K562 (cell line): Measurements from ENCODE around the gene AHNAK. TPM values are rescaled to one million over a fixed set of nuclear protein-coding genes. Genes with fewer than 3 reads are reported as not detected.

Experiments
- ATF2 ChIP-seq: sonication (generic); formaldehyde crosslinking; IDR thresholded peaks from 2 replicates; pipeline ENCODE4 v1.8.1; 2022; ENCODE audit warnings: missing genetic modification reagents
- CBX2 ChIP-seq: fragments of 200-600 bp; sonication (generic); IDR thresholded peaks from one replicate; pipeline ENCODE4 v1.6.1; 2012; ENCODE audit warnings: mild to moderate bottlenecking, low read length, inconsistent platforms; ENCODE audit not compliant: insufficient read depth, poor library complexity, severe bottlenecking
- DACH1 ChIP-seq: fragments of 450-650 bp; IDR thresholded peaks from 2 replicates; pipeline ENCODE4 v1.6.1; 2018; ENCODE audit not compliant: partially characterized antibody
- ELF1 ChIP-seq: fragments of 200-800 bp; sonication (Bioruptor generic); IDR thresholded peaks from 2 replicates; pipeline ENCODE4 v1.6.1; 2016; ENCODE audit warnings: missing genetic modification characterization, missing compliant biosample characterization
- ETS2 ChIP-seq: IDR thresholded peaks from 2 replicates; pipeline ENCODE4 v1.6.1; 2016; ENCODE audit warnings: borderline replicate concordance, missing genetic modification characterization, mild to moderate bottlenecking, moderate library complexity, missing compliant biosample characterization; ENCODE audit not compliant: poor library complexity, severe bottlenecking
- ETV1 ChIP-seq: fragments of 450-650 bp; conservative IDR thresholded peaks from 2 replicates; pipeline ENCODE4 v1.6.1; 2016; ENCODE audit warnings: missing genetic modification characterization, control low read depth, low read depth, missing compliant biosample characterization
- FOSL1 ChIP-seq: fragments of 200-800 bp; sonication (Bioruptor generic); conservative IDR thresholded peaks from 2 replicates; pipeline ENCODE4 v1.6.1; 2016; ENCODE audit warnings: missing genetic modification characterization, missing compliant biosample characterization
- KAT8 ChIP-seq: fragments of 450-650 bp; IDR thresholded peaks from 2 replicates; pipeline ENCODE4 v1.6.1; 2016; ENCODE audit warnings: low read depth, mild to moderate bottlenecking
- MAZ ChIP-seq, 2 experiments: fragments of 450-650 bp in 1 of 2; sonication (generic) in 1 of 2; formaldehyde crosslinking; IDR thresholded peaks in 1 of 2; conservative IDR thresholded peaks in 1 of 2; 2 replicates each; pipeline versions ENCODE4 v1.4.0 to v1.5.0; 2020; ENCODE audit warnings: mild to moderate bottlenecking in 1 of 2, missing genetic modification reagents in 1 of 2
- MCM2 ChIP-seq: fragments of 450-650 bp; IDR thresholded peaks from 2 replicates; pipeline ENCODE4 v1.6.1; 2017; ENCODE audit warnings: low read depth, mild to moderate bottlenecking
- MTA1 ChIP-seq: fragments of 450-650 bp; IDR thresholded peaks from 2 replicates; pipeline ENCODE4 v1.6.1; 2017; ENCODE audit warnings: borderline replicate concordance
- NFXL1 ChIP-seq: fragments of 450-650 bp; formaldehyde crosslinking; IDR thresholded peaks from 2 replicates; pipeline ENCODE4 v1.4.0; 2021; ENCODE audit warnings: mild to moderate bottlenecking
- NRF1 ChIP-seq, 2 experiments: fragments of 450-650 bp; IDR thresholded peaks in 1 of 2; conservative IDR thresholded peaks in 1 of 2; 2 replicates each; pipeline ENCODE4 v1.6.1; 2014; ENCODE audit warnings: mild to moderate bottlenecking in 2 of 2
- RBM15 ChIP-seq: fragments of 200-400 bp; formaldehyde crosslinking; IDR thresholded peaks from 2 replicates; pipeline ENCODE4 v1.6.1; 2018; ENCODE audit warnings: mild to moderate bottlenecking, low read length, moderate library complexity; ENCODE audit not compliant: insufficient read depth
- SIN3A ChIP-seq, 2 experiments: fragments of 150-350 bp in 1 of 2; IDR thresholded peaks; 2 replicates each; pipeline ENCODE4 v1.6.1; 2011 to 2016; ENCODE audit warnings: borderline replicate concordance in 2 of 2, low read depth in 2 of 2, low read length in 2 of 2, mild to moderate bottlenecking in 2 of 2, moderate library complexity in 2 of 2; ENCODE audit not compliant: control insufficient read depth in 1 of 2
- SMARCE1 ChIP-seq: fragments of 450-650 bp; IDR thresholded peaks from 2 replicates; pipeline ENCODE4 v1.7.1; 2016; ENCODE audit warnings: mild to moderate bottlenecking
- SRF ChIP-seq, 2 experiments: fragments of 250-450, 450-650 bp in 1 of 2; sonication (Bioruptor Pico) in 1 of 2; sonication (generic) in 1 of 2; formaldehyde crosslinking; IDR thresholded peaks; 2 replicates each; pipeline versions ENCODE4 v1.5.0 to v1.5.1; 2020 to 2022; ENCODE audit warnings: mild to moderate bottlenecking in 1 of 2, missing genetic modification reagents in 1 of 2
- TBL1XR1 ChIP-seq, 2 experiments: IDR thresholded peaks; 2 replicates each; pipeline ENCODE4 v1.6.1; 2012; ENCODE audit warnings: improper control_type of control experiment in 2 of 2, low read length in 2 of 2, mild to moderate bottlenecking in 1 of 2
- TCF7 ChIP-seq: sonication (generic); IDR thresholded peaks from 2 replicates; pipeline ENCODE4 v1.6.1; 2016; ENCODE audit warnings: antibody characterized with exemption, borderline replicate concordance
- ZFP30 ChIP-seq: fragments of 250-450 bp; sonication (Bioruptor Pico); IDR thresholded peaks from 2 replicates; pipeline ENCODE4 v1.8.0; 2022; ENCODE audit warnings: moderate library complexity, mild to moderate bottlenecking, inconsistent platforms, borderline replicate concordance
- ZHX1 ChIP-seq: fragments of 150-350 bp; conservative IDR thresholded peaks from 2 replicates; pipeline ENCODE4 v1.6.1; 2014; ENCODE audit warnings: low read length
- ZNF436 ChIP-seq: fragments of 250-450, 450-650 bp; sonication (Bioruptor Pico); formaldehyde crosslinking; IDR thresholded peaks from 2 replicates; pipeline ENCODE4 v1.7.0; 2020; ENCODE audit warnings: mild to moderate bottlenecking
- ZNF561 ChIP-seq: fragments of 450-650 bp; formaldehyde crosslinking; conservative IDR thresholded peaks from 2 replicates; pipeline ENCODE4 v1.4.0; 2020; ENCODE audit warnings: mild to moderate bottlenecking, moderate library complexity
- ZNF668 ChIP-seq: fragments of 250-450 bp; sonication (Bioruptor Pico); IDR thresholded peaks from 2 replicates; pipeline ENCODE4 v1.8.0; 2022; ENCODE audit warnings: mild to moderate bottlenecking, inconsistent platforms
- ZNF77 ChIP-seq: fragments of 250-450 bp; sonication (Bioruptor Pico); IDR thresholded peaks from 2 replicates; pipeline ENCODE4 v1.5.0; 2020
- polyA plus RNA-seq, 8 experiments: library from polyadenylated mRNA; depleted of rRNA in 4 of 8; stranded (reverse) in 5 of 8; unstranded in 3 of 8; fragments of >200 nt; fragmentation: Nextera tagmentation in 2 of 8; fragmentation: Illumina TruSeq in 1 of 8; extraction: Ambion mirVana in 2 of 8; extraction: Trizol in 1 of 8; gene quantifications; 2 replicates each; pipeline versions ENCODE4 v1.2.1 to v1.2.3, GENCODE V29; 2011 to 2014; ENCODE audit warnings: inconsistent platforms in 1 of 8, missing spikeins in 1 of 8
- total RNA-seq, 7 experiments: library from RNA; depleted of rRNA in 6 of 7; stranded (reverse); fragments of >200 nt in 6 of 7; fragmentation: Illumina TruSeq in 2 of 7; extraction: Trizol in 2 of 7; gene quantifications; 2 replicates each; pipeline versions ENCODE4 v1.2.1 to v1.2.3, GENCODE V29; 2011 to 2021; ENCODE audit warnings: low replicate concordance in 1 of 7

AHNAK gene
- total and polyA plus RNA-seq, 9 of the 15 experiments (the other 6 are each of a cell fraction or from before 2014, with no cell fraction given), result 1.5 to 89.7 (median 45.0) TPM

- TF ChIP-seq ETV1 (tag) (no peak), ZNF436 (CRISPR knock-in tag) (no peak), DACH1 (no peak), ETS2 (tag) (no peak), SMARCE1 (peak; percentile 21; the same call in 1 of the 2 replicates), ATF2 (no peak), KAT8 (no peak), RBM15 (no peak), ZFP30 (CRISPR knock-in tag) (no peak), ZNF77 (CRISPR knock-in tag) (no peak), TCF7 (no peak), SRF (CRISPR knock-in tag; IDR thresholded peaks at IDR 0.05) (no peak), CBX2 (no peak), MAZ (CRISPR knock-in tag; conservative IDR thresholded peaks at IDR 0.05 in 1 of 2, IDR thresholded peaks at IDR 0.05 in 1 of 2) (peak; percentile 83 to 95), MCM2 (no peak), TBL1XR1 (IDR thresholded peaks at IDR 0.05; ENCODE audit: low read length in 2 of 2) (no peak), ZNF668 (CRISPR knock-in tag) (no peak), NRF1 (conservative IDR thresholded peaks at IDR 0.05 in 1 of 2, IDR thresholded peaks at IDR 0.05 in 1 of 2) (peak; percentile 33 to 40; a peak in 3 of 4 replicates), MTA1 (no peak), ZNF561 (0 out of 2 replicates have a peak, but pooled peaks have one; percentile 35), ELF1 (tag) (no peak), ZHX1 (no peak), SIN3A (IDR thresholded peaks at IDR 0.05; ENCODE audit: borderline replicate concordance in 2 of 2, control insufficient read depth in 1 of 2, low read depth in 2 of 2, low read length in 2 of 2) (no peak), FOSL1 (tag) (peak; percentile 69), NFXL1 (CRISPR knock-in tag) (no peak)
These were observed 3.6 kb downstream of the AHNAK start (continued) for GRCh38 chr11:62542750-62543567.
